ENCODE measurements around the gene KANK4.
"Not testable (repeated sequence)": the region's sequence is repeated elsewhere in the genome, so short reads cannot be mapped to it uniquely, and the experiment has no call there.

KANK4 gene

GRCh38 chr1:62274496-62275485 is 44.4 kb downstream of the KANK4 start:
- no peak for FAIRE-seq
- DNase-seq (ENCODE audit: low spot score), result no peak

DNA sequence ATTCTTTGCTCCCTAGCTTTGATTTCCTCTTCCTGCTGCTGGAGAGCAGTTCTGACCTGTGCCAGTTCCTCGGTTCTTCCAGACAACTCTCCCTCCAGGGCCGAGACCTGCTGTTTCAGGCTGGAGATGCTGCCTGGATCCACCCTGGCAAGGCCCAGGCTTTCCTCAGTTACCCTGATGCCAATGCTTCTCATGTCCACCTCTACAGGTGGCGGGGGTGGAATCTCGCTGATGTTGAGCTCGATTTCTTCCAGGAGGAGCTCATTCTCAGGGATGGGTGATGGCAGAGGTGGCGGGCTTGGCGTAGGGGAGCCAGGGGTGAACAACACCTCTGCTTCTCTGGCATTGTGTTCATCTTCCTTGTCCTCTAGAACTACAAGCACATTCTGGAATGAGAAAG is 45.3 kb downstream of the KANK4 start:
- FAIRE-seq, result no peak
- DNase-seq (ENCODE audit: low spot score), result no peak

- FAIRE-seq, result no peak
- DNase-seq (ENCODE audit: low spot score), result no peak
These were observed 47.1 kb downstream of the KANK4 start for GRCh38 chr1:62271948-62272728.

DNA sequence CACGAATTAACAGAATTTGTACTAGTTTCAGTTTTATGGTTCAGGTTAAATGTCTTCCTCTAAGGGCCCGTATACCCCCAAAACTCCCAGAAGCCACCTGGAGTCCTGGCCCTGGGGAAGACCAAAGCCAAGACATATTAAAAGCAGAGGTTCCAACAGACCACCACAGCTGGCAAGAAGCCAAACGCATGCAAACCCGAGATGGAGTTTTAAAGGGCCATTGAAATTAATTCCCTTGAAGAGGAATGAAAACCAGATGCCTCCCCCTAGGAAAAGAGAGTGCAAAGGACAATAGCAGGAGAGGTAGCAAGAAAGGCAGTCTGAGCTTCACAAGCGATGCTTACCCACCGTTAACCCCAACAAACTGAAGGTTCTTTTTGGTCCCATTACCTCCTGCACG is 48.1 kb downstream of the KANK4 start:
- DNase-seq (ENCODE audit: low spot score) (no peak), FAIRE-seq (no peak)

DNA sequence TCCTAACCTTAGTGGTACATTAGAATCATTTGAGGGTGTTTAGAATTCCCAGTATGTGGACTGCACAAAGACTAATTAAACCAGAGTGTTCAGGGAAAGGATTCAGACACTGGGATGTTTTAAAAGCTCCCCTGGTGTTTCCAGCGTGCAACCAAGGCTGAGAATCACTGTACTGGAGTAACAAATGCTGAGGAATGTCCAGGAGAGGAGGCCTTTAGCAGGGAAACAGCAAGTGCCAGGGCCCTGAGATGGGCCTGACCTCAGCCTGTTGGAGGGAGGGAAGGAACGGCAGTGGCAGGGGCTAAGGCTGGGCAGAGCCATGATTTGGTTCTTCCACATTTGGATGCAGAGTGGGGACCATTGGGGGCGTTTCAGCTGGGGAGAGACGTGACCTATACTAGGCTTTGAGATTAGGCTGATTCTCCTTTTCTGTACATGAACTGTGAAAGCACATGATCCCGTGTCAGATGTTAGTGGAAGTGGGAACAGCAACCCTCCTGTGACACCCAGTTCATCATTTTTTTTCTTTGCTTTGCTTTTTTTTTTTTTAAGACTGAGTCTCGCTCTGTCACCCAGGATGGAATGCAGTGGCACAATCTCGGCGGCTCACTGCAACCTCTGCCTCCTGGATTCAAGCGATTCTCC is 49.3 kb downstream of the KANK4 start:
- FAIRE-seq (no peak), DNase-seq (ENCODE audit: low spot score) (no peak)

- no peak for FAIRE-seq
- DNase-seq (ENCODE audit: low spot score), result no peak
These were observed 49.8 kb downstream of the KANK4 start for GRCh38 chr1:62269439-62269838.

GRCh38 chr1:62268315-62268714 is 50.9 kb downstream of the KANK4 start:
- no peak for FAIRE-seq
- DNase-seq (ENCODE audit: low spot score), result no peak

DNA sequence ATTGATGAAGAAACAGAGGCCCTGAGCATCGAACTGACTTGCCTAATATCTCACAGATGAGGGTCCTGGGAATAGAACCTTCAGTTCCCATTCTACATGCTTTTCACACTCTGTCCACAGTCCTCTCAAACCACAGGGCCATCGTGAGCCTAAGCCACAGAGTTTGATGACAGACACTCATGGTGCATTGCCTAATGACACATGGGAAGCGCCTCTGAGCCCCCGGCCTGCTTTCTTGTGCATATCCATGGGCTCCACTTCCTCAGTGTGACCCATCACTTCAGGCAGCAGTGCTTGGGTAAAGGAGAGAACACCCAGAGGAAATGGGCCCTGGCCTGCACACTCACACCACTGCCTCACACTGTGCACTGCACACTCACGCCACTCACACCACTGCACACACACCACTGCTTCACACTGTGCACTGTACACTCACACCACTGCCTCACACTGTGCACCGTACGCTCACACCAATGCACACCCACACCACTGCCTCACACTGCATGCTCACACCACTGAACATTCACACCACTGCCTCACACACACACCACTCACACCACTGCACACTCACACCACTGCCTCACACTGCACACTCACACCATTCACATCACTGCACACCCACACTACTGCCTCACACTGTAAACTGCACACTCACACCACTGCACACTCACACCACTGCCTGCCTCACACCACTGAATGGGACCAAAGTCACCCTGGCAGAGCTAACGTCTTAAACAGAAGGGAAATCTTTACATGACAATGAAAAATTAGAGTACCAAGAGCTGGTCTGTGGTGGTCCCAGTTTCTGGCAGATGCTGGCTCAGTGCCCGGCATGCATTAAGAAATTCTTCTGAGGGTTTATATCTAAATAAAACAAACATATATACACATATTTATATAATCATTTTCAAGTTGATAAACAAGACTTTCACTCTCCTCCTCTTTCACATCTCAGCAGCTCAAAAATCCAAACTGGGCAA is 53.0 kb downstream of the KANK4 start:
- no peak for FAIRE-seq
- no peak for DNase-seq (ENCODE audit: low spot score)

GRCh38 chr1:62263814-62264353 is 55.4 kb downstream of the KANK4 start:
- DNase-seq (ENCODE audit: low spot score) (no peak), FAIRE-seq (no peak)

GRCh38 chr1:62263006-62263813 is 56.0 kb downstream of the KANK4 start:
- FAIRE-seq (no peak), DNase-seq (ENCODE audit: low spot score) (no peak)

DNA sequence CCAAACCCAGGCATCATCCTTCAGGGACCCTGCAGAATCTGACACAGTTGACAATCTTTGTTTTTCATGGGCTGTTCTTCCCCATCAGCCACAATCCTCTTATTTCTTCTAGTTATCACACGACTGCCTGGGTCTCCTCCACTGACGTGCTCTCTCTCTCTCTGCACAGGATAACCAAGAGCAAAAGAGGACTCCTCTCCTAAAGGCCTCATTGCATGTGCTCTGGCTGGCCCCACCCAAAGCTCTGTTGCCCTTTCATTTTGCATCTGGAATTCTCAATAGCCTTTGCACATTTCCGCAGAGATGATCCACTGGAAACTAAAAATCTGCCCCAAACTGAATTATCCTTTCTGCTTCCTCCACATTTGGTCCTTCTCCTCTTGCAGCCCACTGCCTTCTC is 58.5 kb downstream of the KANK4 start:
- FAIRE-seq (no peak), DNase-seq (ENCODE audit: low spot score) (no peak)

GRCh38 chr1:62259551-62259950 is 59.7 kb downstream of the KANK4 start:
- DNase-seq (ENCODE audit: low spot score), result no peak
- FAIRE-seq, result no peak

DNA sequence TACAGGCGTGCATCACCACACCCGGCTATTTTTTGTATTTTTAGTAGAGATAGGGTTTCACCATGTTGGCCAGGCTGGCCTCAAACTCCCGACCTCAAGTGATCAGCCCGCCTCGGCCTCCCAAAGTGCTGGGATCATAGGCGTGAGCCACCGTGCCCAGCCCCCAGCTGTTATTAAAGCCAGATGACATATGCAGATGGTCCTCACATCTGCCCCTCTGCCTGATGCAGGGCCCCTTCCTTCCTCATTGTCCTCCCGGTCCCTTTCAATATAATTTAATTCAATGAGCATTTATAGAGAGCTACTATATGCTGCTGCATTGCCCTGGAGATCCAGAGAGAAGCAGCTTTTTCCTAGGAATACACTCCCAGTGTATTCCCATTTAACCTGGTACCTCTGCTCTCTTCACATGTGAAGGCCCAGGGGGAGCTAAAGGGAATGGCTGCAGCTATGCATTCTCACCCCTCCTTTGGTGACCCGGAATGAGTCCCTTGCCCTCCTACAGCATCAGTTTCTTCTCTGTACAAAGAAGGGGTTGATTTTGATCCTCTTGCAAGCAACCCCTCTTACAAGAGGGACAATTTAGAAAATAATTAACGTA is 69.0 kb downstream of the KANK4 start:
- DNase-seq (ENCODE audit: low spot score) (no peak), FAIRE-seq (no peak)

- FAIRE-seq (no peak), DNase-seq (ENCODE audit: low spot score) (no peak)
These were observed 71.7 kb downstream of the KANK4 start for GRCh38 chr1:62247391-62248168.

- no peak for FAIRE-seq
- no peak for DNase-seq (ENCODE audit: low spot score)
These were observed 74.0 kb downstream of the KANK4 start for GRCh38 chr1:62245201-62245600.

GRCh38 chr1:62244380-62244779 is 74.9 kb downstream of the KANK4 start:
- not testable (repeated sequence) for FAIRE-seq; DNase-seq (ENCODE audit: low spot score)

DNA sequence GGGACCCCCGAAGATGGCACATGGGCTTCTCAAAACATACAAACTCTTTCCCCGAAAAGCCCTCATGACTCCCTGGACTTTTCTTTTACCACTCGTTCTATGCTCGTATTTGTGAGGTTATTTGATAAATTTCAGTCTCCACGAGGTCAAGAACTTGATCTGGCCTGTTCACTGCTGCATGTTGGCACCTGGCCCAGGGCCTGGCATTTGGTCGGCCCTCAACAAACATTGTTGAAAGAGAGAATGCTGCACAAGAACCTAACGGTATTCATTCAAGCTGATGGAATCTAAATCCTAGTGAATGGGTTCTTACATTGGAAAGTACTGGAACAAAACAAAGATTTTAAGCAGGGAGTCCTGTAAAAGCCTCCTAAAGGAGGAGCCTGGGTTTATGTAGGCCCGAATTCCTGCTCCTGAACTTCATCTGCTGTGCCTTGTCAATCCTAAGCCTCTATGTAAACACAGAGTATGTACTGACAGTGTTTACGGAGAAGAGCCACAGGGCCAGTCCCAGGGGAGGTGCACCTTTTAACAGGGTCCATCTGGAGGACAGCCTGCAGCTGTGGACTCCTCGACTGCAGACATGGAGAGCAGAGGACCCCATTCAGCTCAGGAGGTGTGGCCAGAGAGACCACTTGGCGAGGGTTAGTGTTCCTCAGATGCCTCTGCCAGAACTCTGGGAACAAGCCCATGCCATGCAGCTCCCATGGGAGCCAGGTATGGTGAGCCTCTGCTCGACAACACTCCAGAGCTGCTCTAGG is 77.7 kb downstream of the KANK4 start:
- FAIRE-seq, result no peak

More for the DNA sequence above, 77.7 kb downstream of the KANK4 start:
- DNase-seq (ENCODE audit: low spot score), result no peak
